Peyer's patch (tissue), 4 donors: ENCODE measurements around the gene PRCD.

ENCODE experiments used
- CTCF ChIP-seq, 6 experiments: fragments of 450-650 bp in 4 of 6; fragments of 200-600 bp in 2 of 6; sonication (generic) in 1 of 6; IDR thresholded peaks; one replicate each; pipeline ENCODE4 v1.5.1; 2017 to 2019; ENCODE audit warnings: antibody characterized with exemption in 6 of 6, mild to moderate bottlenecking in 3 of 6, moderate library complexity in 1 of 6
- POLR2A ChIP-seq, 2 donors: fragments of 450-650 bp; IDR thresholded peaks; one replicate each; pipeline ENCODE4 v1.5.1; 2017; ENCODE audit warnings: antibody characterized with exemption in 2 of 2, mild to moderate bottlenecking in 2 of 2, moderate library complexity in 2 of 2

- TF ChIP-seq POLR2A (IDR thresholded peaks at IDR 0.05) (no peak), CTCF (IDR thresholded peaks at IDR 0.05) (no peak)
Observed at GRCh38 chr17:76543482-76543825, 3.6 kb downstream of the PRCD start.
